Activated naive CD8-positive, alpha-beta T cell (primary cell): Measurements from ENCODE around the gene MRPL46.
"Not testable (repeated sequence)": the region's sequence is repeated elsewhere in the genome, so short reads cannot be mapped to it uniquely, and the experiment has no call there.

Source experiments
- H3K27ac Mint-ChIP-seq: one replicate; pipeline ENCODE4 v1.8.0; 2021; ENCODE audit warnings: mixed read lengths
- H3K27me3 Mint-ChIP-seq: one replicate; pipeline ENCODE4 v1.8.0; 2021; ENCODE audit warnings: mixed read lengths
- H3K36me3 Mint-ChIP-seq: one replicate; pipeline ENCODE4 v1.8.0; 2021; ENCODE audit warnings: mixed read lengths
- H3K4me1 Mint-ChIP-seq: one replicate; pipeline ENCODE4 v1.8.0; 2021; ENCODE audit warnings: low read depth, mixed read lengths
- H3K4me3 Mint-ChIP-seq: one replicate; pipeline ENCODE4 v1.8.0; 2021; ENCODE audit warnings: mild to moderate bottlenecking, mixed read lengths
- H3K9me3 Mint-ChIP-seq: one replicate; pipeline ENCODE4 v1.8.0; 2021; ENCODE audit warnings: low read depth, mixed read lengths

Gene MRPL46

DNA sequence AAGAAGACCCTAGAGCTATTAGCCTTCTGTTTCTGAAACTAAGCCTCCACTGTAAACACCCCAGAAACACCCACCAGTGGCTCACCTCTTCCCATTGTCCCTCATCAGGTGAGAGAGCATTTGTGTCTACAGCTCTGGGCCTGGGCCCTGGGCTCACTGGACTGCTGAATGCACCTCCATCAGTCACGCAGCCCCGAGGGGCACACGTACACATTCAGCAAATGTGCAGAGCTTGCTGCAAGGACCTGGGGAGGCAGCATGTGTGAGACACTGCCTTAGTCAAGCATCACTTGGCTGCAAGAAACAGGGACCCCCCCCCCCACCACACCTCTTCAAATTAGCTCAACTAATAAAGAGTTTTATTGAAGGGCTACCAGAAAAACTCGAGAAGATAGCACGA lies 29.0 kb downstream of the MRPL46 start:
- no peaks in the 10 kb centered on the region for H3K4me1 Mint-ChIP-seq
- no peaks in the 10 kb centered on the region for H3K36me3 Mint-ChIP-seq
- H3K4me3 Mint-ChIP-seq, result no peak overlapping the region
- H3K27ac Mint-ChIP-seq, result no peak overlapping the region
- H3K27me3 Mint-ChIP-seq, result peaks cover 25% of the 10 kb centered on the region
- peaks cover 5% of the 10 kb centered on the region for H3K9me3 Mint-ChIP-seq

DNA sequence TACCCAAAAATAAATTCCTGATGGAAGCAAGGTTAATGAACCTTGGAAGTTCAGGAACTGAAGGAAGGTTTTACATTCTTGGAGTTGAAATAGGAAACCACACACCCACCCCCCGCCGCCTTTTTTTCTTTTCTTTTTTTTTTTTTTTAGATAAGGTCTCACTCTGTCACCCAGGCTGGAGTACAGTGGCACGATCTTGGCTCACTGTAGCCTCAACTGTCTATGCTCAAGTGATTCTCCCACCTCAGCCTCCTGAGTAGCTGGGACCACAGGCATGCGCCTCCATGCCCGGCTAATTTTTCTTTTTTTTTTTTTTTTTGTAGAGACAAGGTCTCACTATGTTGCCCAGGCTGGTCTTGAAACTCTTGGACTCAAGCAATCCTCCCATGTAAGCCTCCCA lies 33.1 kb downstream of the MRPL46 start:
- H3K27ac Mint-ChIP-seq, H3K9me3 Mint-ChIP-seq, H3K4me1 Mint-ChIP-seq, H3K36me3 Mint-ChIP-seq, H3K4me3 Mint-ChIP-seq: not testable (repeated sequence)
- H3K27me3 Mint-ChIP-seq, result peaks cover 19% of the 10 kb centered on the region

DNA sequence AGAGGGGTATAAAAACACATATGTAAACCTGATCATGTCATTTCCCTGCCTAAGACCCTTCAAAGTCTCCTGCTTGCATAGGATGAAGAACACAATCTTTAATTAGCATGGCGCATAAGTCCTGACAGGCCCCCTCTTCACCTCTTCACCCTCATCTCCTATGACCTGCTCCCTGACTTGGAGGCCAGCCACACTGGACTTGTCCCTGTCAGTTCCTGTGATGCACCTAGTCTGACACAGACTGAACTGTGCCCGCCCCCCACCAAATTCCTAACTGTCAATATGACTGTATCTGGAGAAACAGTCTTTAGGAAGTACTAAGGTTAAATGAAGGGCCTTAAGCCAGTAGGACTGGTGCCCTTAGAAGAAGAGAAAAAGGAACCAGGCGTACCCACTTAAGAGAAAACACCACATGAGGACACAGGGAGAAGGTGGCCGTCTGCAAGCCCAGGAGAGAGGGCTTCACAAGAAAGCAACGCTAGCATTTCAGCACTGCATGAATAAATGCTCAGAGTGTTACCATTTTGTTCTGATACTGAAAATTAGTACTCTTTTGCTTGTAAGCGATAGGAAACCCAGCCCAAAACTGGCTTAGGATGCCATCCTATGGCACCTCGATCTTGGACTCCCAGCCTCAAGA lies 34.0 kb downstream of the MRPL46 start:
- Mint-ChIP-seq H3K36me3 (no peaks in the 10 kb centered on the region), H3K9me3 (no peaks in the 10 kb centered on the region), H3K4me3 (no peak overlapping the region), H3K27ac (no peak overlapping the region), H3K27me3 (peaks cover 16% of the 10 kb centered on the region), H3K4me1 (no peaks in the 10 kb centered on the region)

DNA sequence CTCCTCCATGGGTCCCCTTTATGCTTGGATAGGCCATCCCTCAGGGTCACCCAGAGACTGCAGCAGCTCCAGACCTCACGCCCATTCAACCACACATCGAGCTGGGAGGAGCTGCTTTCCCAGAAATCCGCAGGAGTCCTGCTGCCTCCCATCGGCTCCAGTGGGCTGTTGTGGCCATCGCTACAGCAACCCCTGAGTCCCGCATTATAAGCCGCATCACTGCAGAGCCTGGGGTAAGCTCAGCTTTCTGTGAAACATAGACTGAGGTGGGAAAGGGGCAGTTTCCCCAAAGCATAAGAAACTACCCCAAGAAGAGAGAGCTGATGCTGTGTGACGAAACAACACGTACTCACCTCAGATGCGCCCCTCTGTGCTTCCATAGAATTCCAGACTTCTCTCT lies 35.7 kb downstream of the MRPL46 start:
- no peak overlapping the region for H3K27ac Mint-ChIP-seq
- no peaks in the 10 kb centered on the region for H3K4me1 Mint-ChIP-seq
- H3K27me3 Mint-ChIP-seq, result peaks cover 6% of the 10 kb centered on the region
- H3K9me3 Mint-ChIP-seq, result no peaks in the 10 kb centered on the region
- no peaks in the 10 kb centered on the region for H3K36me3 Mint-ChIP-seq
- H3K4me3 Mint-ChIP-seq, result no peak overlapping the region

DNA sequence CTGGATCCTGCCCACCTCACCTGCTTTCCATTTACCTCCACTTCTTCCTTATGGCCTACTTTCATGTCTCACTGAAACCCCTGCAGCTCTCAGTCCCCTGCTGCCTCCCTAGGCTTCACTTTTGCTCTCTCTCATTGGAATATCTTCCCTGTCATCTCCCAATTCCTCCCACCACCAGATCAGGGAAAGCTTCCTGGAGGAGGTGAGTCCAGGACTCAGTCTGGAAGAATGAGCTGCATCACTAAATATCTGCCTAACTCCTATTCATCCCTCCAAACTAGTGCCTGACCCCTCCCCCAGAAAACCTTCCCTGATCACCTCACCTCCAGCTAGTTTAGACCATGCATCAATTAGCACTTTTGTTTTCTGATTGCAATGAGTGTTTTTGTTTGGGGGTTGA lies 37.1 kb downstream of the MRPL46 start:
- H3K9me3 Mint-ChIP-seq, result no peaks in the 10 kb centered on the region
- no peaks in the 10 kb centered on the region for H3K36me3 Mint-ChIP-seq
- peaks cover 4% of the 10 kb centered on the region for H3K27me3 Mint-ChIP-seq
- H3K27ac Mint-ChIP-seq, result no peak overlapping the region
- no peak overlapping the region for H3K4me3 Mint-ChIP-seq
- H3K4me1 Mint-ChIP-seq, result no peaks in the 10 kb centered on the region

DNA sequence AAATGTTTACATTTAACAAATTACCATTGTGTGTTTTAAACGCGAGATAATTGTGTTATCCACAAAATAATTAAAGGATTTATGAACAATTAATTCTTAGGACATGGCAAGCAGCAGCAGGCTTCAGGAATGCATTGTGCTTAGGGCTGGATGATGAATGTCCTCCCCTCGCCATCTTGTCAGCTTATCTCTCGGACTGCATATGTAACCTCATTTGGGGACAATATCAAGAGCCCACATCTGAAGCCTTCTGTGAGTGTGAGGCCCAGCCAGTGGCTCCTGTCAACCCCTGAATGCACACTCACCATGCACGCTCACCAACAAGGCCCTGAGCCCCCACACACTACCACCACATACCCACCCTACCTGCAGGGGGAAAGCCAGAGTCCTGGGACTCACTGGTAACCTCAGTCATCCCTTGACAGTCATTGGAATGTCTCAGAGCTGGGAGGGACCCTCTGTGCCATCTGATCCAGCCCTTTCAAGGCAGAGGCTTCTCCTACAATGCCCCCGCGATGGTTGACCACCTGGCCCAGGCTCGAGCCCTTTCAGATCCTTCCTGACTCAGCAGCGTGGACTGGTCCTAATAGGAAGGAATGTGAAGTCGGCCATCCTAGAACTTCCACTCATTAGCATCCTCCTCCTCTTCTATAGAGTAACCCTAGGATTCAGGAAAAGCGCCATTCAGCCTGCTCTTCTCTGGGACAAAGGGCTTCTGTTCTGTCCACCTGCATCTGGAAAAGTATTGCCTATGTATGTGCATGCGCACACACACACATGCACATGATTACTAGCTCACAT lies 38.2 kb downstream of the MRPL46 start:
- Mint-ChIP-seq H3K27ac (no peak overlapping the region), H3K36me3 (no peaks in the 10 kb centered on the region), H3K9me3 (no peaks in the 10 kb centered on the region), H3K27me3 (peaks cover 4% of the 10 kb centered on the region), H3K4me3 (no peak overlapping the region), H3K4me1 (no peaks in the 10 kb centered on the region)

DNA sequence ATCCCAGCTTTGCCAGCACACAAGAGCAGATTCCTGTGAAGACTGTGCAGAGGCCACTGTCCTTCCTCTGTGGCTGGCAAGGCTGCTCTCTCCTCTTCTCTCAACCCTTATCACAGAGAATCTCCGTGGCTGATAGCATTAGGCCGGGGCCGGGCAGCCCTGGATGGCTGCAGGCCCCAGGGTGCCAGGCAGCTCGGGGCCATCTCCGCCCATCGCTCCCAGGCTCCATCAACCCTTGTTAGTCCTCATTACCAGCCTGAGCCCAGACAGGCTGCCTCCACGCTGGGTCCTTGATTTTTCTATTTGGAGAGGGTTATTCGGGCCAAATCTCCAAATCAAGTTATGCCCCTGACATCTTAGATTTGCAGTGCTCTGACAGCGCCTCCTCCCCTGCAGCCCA lies 39.1 kb downstream of the MRPL46 start:
- Mint-ChIP-seq H3K27me3 (peaks cover 9% of the 10 kb centered on the region), H3K9me3 (no peaks in the 10 kb centered on the region)

DNA sequence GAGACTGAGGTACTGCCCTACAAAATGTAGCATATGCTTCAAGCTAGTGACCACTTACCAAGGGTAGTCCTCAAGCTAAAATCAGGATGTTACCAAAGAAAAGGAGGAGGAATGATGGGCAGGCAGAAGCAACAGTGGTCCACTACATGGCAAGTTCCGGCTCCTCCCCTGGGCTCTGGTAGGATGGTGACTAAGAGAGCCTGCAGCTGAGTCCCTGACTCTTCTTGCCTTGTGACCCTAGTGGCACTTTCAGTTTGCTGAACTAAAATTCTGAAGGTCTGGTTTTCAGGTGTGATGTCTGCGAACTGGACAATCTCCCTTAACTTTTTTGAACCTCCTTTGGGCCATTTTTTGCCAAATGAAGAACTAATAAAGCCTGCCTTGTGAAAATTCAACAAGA lies 40.9 kb downstream of the MRPL46 start:
- H3K36me3 Mint-ChIP-seq, result no peaks in the 10 kb centered on the region
- H3K4me1 Mint-ChIP-seq, result no peaks in the 10 kb centered on the region
- H3K4me3 Mint-ChIP-seq, result no peak overlapping the region
- H3K27ac Mint-ChIP-seq, result no peak overlapping the region
- no peaks in the 10 kb centered on the region for H3K9me3 Mint-ChIP-seq
- H3K27me3 Mint-ChIP-seq, result peaks cover 9% of the 10 kb centered on the region

More for the DNA sequence above, 39.1 kb downstream of the MRPL46 start:
- Mint-ChIP-seq H3K4me1 (no peaks in the 10 kb centered on the region), H3K36me3 (no peaks in the 10 kb centered on the region), H3K27ac (no peak overlapping the region), H3K4me3 (no peak overlapping the region)

DNA sequence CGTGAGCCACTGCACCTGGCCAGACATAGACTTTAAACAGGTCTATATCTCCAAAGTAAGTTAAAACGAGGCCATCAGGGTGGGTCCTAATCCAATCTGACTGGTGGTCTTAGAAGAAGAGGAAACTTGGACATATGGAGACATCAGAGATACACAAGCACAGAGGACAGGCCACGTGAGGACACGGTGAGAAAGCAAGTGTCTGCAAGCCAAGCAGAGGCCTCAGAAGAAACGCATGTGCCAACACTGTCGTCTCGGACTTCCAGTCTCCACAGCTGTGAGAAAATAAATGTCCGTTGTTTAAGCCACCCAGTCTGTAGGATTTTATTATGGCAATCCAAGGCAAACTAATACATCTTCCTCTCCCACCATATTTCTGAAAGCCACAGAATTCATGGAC lies 43.9 kb downstream of the MRPL46 start:
- no peak overlapping the region for H3K27ac Mint-ChIP-seq
- H3K36me3 Mint-ChIP-seq, result no peaks in the 10 kb centered on the region
- no peaks in the 10 kb centered on the region for H3K4me1 Mint-ChIP-seq
- no peaks in the 10 kb centered on the region for H3K9me3 Mint-ChIP-seq
- H3K4me3 Mint-ChIP-seq, result no peak overlapping the region
- H3K27me3 Mint-ChIP-seq, result peaks cover 12% of the 10 kb centered on the region

DNA sequence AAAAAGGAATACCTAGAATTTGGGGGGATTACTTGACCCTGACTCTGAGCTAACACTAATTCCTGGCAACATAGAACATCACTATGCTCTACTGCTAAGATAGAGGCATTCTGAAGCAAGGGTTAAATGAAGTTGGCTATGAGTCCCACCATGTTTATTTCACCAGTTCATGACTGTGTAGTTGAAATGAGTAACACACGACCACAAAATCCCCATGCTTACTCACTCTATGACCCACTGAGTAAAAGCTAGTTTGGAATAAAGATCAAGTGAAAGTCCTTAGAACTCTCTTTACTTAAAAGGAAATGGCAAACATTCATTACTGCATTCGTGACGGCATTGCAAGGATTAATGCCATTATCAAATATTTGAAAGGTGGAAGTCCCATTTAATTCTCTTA lies 47.4 kb downstream of the MRPL46 start:
- no peaks in the 10 kb centered on the region for H3K9me3 Mint-ChIP-seq
- H3K4me3 Mint-ChIP-seq, result no peak overlapping the region
- H3K27ac Mint-ChIP-seq, result no peak overlapping the region
- peaks cover 14% of the 10 kb centered on the region for H3K27me3 Mint-ChIP-seq
- H3K36me3 Mint-ChIP-seq, result no peaks in the 10 kb centered on the region
- no peaks in the 10 kb centered on the region for H3K4me1 Mint-ChIP-seq
